Measurements from ENCODE around the gene TUBB4B.

Gene TUBB4B

DNA sequence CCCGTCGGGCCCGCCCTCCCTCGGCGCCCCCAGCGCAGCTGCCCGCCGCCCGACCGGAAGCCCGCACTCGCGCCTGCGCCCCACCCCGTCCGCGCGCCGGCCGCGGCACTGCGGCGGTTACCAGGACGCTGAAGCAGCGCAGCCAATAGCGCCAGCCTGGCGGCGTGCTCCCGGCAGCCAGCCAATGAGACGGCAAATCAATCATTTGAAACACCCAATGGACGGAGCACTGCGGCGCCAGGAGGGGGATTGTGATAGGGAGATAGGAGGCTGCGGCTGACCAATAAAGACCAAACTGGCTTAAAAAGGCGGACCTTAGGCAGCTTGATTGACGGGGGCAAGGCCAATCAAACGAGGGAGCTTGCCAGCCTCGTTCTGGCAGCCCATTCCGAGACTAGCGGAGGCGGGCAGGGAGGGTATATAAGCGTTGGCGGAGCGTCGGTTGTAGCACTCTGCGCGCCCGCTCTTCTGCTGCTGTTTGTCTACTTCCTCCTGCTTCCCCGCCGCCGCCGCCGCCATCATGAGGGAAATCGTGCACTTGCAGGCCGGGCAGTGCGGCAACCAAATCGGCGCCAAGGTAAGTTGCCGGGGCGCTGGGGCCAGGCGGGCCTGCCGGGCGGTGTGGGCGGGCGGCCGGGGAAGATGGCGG, at the start of gene TUBB4B:
Gene TUBB4B, plus strand, starts transcription at position 447 of the 649 bp plus-strand sequence. Its CDS starts 74 bp downstream, at position 521.
- peak; percentile 95 to 97 for DNase-seq

GRCh38 chr9:137191691-137192447, 49.2 kb upstream of the TUBB4B start:
- no peak for DNase-seq

GRCh38 chr9:137192448-137192780, 48.7 kb upstream of the TUBB4B start:
- DNase-seq: no peak

DNA sequence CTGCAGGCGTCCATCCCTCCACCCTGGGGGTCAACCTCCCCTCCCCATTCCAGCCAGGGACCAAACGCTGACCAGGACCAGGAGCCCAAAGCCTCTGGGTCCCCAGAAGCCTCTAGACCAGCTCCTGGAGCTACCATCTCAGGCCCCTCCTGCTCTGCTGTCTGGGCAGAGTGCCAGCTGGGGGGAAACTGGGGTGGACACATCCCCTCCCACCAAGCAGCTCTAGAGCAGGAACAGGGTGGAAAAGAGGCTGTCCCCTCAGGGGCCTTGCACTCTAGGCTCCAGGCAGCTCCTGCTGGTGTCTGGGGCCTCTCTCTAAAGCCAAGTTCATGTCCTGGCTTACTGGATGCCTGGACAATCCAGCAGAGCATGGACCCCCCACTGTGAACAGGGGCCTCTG, 48.2 kb upstream of the TUBB4B start:
- DNase-seq: no peak

DNA sequence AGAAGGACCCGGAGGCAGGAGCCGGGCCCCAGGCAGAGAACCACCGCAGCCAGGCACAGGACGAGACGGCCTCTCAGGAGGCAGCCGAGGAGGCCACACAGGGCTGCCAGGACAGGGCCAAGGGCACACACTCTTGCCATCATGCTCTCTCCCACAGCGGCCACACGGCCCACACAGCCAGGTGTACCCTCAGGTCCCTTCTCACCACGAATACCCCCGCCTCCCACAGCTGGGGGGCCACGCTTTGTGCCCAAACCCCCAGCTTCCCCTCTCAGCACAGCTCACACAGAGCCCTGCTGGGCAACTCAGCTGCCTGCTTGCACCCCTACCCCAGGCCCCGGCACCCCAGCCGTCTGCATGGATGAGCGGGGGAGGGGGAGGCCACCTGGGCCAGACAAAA, 47.3 kb upstream of the TUBB4B start:
- no peak for DNase-seq

- DNase-seq: no peak
These were observed 46.7 kb upstream of the TUBB4B start for GRCh38 chr9:137194388-137194787.

GRCh38 chr9:137194909-137195308, 46.2 kb upstream of the TUBB4B start:
- DNase-seq: no peak

DNA sequence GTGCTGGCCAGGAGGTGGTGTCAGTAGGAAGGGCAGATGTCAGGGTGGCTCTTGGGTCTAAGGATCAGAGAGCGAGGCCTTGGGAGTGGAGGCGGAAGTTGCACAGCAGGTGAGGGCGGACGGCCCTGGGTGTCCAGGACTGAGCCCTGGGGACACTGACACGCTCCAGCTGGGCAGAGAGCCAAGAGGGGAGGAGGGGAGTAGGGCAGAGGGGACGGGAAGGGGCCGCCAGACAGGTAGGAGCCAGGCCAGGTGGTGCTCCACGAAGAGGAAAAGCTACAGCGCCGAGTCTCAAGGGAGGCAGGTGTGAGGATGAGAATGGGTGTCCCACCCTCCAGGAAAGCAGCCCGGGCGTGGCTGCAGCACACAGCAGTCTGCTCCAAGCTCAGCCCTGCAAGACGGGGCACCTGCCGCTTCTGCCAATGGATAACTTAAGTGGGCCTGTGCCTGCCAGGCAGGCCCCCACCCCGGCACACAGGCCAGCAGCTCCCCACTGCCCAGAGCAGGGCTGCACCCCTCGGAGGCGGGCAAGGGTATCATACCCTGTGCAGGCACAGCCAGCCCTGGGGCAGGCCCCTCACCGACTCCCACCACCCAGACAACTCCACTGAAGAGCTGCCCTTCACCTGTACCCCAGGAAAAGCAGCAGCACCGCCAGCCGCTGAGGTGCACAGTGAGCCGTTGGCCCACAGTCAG, 45.4 kb upstream of the TUBB4B start:
- peak; percentile 28 to 81 for DNase-seq

DNA sequence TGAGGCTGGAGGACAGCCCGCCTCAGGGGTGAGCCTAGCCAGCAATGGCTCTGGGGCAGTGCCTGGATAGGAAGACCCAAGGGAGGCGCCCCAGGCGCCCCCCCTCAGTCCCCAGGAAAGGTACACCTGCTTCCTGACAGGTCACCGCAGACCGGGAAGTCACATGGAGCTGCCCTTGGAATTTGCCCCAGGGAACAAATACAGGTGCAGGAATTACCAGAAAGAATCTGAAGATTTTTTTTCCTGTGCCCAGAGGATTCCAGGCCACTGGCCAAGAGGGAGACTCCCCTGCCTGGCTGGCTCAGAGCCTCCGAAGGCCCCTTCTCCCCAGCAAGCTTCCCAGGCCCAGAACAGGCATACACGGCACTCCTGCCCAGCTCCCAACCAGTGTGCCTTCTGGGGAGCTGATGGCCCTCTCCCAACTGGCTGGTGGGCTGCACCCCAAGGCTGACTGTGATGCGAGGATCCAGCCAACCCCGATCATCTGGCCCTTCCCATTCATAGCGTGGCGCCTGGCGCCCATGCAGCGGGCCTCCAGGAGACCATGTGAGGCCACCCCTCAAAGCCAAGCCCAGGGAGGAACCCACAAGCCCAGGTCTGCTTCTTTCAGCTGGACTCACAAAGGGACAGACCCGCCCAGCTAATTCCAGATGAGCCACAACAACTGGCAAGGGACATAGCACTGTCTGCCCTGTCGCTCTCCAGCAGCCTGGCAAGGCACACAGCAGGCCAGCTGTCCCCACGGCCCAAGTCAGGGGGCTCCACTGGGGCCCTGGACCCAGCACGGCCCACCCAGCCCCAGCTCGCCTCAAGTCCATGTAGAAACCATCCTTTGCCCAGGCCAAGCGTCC, 42.8 kb upstream of the TUBB4B start:
- DNase-seq: no peak

DNA sequence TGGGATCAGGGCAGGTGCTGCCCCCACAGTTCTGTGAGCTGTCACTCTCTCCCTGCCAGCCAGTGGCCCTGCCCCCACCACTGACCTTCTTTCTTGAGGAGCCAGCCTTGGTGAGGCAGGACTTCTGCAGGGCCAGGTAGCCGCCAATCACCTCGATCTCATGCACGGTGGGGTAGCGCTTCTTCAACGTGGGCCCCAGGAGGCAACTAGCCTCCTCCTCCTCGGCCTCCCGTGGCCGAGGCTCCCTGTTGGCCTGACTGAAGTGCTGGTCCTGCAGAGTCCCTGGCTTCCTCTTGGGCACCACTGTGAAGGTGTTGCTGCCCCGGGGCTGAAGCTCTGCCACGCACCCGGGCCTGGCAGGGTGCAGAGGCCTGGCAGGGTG, 42.2 kb upstream of the TUBB4B start:
- no peak for DNase-seq

DNA sequence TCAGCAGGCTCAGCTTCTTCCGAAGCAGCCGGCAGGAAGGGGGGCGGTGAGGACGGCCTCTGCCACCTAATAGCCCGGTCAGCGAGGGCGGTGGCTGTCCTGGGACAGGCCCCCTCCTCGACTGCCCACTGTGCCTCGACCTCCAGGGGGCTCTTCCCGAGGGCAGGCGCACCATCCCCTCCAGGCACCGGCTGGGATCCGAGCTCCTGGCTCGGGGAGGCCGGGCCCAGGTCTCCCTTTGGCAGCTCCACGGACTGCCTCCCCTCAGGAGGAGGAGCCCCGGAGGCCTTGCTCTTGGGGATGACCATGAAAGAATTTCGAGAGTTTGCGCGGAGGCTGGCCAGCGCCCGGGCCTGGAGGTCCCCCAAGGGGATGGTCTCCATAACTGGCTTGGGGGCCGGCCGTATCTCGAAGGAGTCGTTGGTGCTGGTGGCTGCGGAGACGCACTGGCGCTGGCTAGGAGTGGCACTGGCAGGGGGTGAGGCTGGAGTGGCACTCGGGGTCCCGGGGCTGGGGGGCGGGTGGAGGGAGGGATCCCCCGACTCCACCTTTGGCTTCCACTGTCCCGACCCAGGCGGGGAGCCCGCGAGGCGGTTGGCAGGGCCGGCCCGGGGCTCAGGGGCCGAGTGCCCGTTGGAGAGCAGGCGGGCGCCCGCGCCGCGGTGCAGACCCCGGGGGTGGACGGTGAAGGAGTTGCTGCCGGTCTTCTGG, 41.5 kb upstream of the TUBB4B start:
- DNase-seq: no peak

DNA sequence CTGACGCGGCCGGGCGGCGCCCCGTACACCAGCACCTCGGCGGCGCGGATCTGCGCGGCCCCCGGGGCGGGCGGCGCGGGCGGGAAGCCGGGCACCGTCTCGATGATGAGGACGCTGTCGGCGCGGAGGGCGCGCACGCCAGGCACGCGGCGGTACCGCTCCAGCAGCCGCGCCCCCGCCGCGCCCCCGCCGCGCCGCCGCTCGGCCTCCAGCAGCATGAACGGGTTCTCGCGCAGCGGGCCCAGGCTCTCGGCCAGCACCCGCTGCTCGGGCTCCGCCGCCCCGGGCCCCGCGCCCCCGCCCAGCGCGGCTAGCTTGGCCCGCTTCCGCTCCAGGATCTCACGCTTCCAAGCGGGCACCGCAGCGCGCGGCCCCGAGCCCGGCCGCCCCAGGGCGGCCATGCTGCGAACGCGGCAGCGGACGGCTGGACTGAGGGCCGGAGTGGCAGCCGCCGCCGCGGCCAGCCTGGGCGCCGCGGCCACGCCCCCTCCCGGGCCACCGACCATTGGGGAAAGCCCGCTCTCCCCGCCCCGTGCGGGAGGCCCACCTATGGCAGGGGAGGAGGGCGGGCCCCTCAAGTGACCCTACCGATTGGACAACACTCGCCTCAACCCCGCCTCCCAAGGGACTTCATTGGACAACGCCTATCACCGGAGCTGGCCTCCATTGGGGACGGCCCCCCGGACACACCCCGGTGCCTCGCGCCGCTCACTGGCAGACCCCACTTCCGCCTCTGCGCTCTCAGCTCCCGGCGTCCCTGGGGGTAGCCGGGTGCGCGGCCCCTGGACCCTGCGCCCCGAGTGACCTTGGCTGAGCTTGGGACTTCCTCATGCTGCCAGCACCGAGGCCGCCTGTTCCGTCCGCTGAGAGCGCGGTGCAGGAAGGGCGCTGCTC, 40.5 kb upstream of the TUBB4B start, which contains the start of gene TPRN:
Gene TPRN, minus strand, starts transcription at position 431 of the 894 bp plus-strand sequence. Its CDS starts 30 bp downstream, at position 401.
- peak; percentile 84 to 96 for DNase-seq

DNA sequence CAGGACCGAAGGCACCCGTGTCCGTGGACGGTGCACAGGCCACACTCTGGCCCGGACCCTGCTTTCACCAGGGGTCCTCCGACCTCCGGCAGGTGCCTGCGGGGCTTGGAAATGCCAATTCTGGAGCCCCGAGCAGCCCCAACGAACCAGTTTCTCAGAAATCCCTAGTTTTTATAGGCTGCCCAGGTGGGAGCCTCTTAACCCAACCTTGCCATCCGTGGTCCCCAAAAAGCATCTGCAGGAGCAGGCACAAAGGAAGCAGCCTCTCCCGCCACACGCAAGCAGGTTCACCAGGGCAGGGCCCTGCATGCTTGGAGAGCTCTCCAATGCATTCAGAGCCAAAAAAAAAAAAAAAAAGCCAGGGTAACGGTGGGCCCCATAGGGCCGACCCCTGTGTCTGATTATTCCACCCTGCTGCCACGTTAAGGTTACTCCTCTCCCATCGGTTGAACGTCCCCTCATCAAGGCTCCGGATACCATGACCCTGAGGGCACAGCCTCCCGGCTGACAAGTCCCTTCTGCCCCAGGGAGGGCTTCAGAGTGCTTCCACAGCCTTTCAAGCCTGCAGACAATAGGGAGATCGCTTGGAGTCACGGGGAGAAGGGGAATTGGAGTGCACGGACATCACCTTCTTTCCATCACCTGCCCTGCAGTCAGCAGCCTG, 39.8 kb upstream of the TUBB4B start:
- no peak for DNase-seq

- DNase-seq: no peak
These were observed 38.1 kb upstream of the TUBB4B start for GRCh38 chr9:137202966-137203365.

- no peak for DNase-seq
These were observed 36.4 kb upstream of the TUBB4B start for GRCh38 chr9:137204731-137205125.

GRCh38 chr9:137205126-137206069, 35.7 kb upstream of the TUBB4B start, which contains the start of the genes NDOR1 and TMEM203:
Gene NDOR1, plus strand, starts transcription at chr9:137205700. Its CDS starts 78 bp downstream, at chr9:137205778.
Gene TMEM203, minus strand, starts transcription at chr9:137205648. Its CDS starts 234 bp downstream, at chr9:137205414.
- DNase-seq: peak; percentile 30

- no peak for DNase-seq
These were observed 34.5 kb upstream of the TUBB4B start for GRCh38 chr9:137206602-137207001.

DNA sequence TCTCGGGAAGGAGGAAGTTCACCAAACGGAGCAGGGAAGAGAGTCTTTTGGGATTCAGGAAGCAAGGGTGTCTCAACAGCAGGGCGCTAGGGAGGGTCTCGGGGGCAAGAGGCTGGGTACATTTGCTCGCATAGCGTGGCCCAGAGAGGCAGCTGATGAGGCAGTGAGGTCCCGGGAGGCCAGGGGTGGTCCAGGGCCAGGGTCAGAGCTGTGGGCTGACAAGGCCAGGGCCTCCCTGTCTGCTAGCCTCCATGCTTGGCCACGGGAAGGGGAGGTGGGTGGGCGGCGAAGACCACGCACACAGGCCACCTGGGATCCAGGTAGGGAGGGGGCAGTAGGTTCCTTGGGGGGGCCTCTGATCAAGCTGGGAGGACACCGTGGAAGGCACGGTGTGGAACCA, 29.6 kb upstream of the TUBB4B start:
- no peak for DNase-seq

- DNase-seq: no peak
These were observed 28.6 kb upstream of the TUBB4B start for GRCh38 chr9:137212520-137212919.
